ENCODE data around the gene DOCK8. TPM values are rescaled to one million over a fixed set of nuclear protein-coding genes. Genes with fewer than 3 reads are reported as not detected.
"Not testable (repeated sequence)": the region's sequence is repeated elsewhere in the genome, so short reads cannot be mapped to it uniquely, and the experiment has no call there.

DOCK8 gene
- total RNA-seq: 2.6 and 3.8 TPM in 2 replicates

DNA sequence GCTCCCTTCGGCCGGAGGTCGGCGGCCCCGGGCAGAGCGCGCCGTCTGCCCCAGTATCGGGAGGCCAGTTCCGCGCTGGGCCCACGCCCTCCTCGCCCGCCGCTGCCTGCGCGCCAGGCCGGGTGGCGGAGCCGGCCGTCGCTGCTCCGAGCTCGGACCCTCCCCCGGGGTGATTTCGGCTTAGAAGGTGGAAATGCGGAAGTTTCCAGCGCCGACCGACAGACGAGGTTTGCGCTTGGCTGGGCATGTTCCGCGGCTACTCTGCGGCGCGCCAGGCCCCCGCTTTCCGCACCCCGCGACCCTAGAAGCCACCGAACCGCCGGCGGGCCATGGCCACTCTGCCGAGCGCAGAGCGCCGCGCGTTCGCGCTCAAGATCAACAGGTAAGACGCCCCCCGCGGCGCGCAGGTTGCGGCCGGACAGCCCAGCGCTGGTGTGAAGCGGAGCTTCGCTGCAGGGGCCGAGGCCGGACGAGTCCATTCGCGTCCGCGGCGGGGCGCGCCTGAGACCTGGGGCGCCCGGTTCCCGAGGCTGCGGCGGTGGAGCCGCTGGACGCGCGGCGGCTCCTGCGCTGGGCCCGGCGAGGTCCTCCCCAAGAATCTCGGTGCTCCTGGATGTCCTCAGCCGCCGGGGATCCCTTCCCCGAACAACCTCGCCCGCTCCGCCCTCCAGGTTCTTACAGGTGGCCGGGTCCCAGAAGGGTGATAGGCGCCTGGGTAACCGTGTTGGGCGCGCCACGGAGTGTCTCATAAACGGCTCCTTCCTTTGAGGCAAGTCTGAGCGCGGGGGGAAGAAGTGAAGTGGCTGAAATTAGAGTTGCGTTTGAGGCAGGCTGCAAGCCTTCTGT is at the start of gene DOCK8:
Gene DOCK8 (plus strand): TSS at position 218 of the 846 bp plus-strand sequence. CDS start 112 bp downstream, at position 330.
- DNase-seq (ENCODE audit: low read depth): peak; percentile 2
- TF ChIP-seq, protein P1, sequence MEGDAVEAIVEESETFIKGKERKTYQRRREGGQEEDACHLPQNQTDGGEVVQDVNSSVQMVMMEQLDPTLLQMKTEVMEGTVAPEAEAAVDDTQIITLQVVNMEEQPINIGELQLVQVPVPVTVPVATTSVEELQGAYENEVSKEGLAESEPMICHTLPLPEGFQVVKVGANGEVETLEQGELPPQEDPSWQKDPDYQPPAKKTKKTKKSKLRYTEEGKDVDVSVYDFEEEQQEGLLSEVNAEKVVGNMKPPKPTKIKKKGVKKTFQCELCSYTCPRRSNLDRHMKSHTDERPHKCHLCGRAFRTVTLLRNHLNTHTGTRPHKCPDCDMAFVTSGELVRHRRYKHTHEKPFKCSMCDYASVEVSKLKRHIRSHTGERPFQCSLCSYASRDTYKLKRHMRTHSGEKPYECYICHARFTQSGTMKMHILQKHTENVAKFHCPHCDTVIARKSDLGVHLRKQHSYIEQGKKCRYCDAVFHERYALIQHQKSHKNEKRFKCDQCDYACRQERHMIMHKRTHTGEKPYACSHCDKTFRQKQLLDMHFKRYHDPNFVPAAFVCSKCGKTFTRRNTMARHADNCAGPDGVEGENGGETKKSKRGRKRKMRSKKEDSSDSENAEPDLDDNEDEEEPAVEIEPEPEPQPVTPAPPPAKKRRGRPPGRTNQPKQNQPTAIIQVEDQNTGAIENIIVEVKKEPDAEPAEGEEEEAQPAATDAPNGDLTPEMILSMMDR (IDR thresholded peaks at IDR 0.05; ENCODE audit: insufficient read depth, low read length, poor library complexity, severe bottlenecking): peak; percentile 11
- Histone ChIP-seq H3K36me3 (ENCODE audit: control insufficient read depth, insufficient read depth, low read length) (no peaks in the 10 kb centered on the region), H3K4me3 (ENCODE audit: low read depth, low read length) (peak within 1 kb of the TSS; percentile 55), H3K27me3 (ENCODE audit: control insufficient read depth, insufficient read depth, low read length) (peaks cover 9% of the 10 kb centered on the region)

DNA sequence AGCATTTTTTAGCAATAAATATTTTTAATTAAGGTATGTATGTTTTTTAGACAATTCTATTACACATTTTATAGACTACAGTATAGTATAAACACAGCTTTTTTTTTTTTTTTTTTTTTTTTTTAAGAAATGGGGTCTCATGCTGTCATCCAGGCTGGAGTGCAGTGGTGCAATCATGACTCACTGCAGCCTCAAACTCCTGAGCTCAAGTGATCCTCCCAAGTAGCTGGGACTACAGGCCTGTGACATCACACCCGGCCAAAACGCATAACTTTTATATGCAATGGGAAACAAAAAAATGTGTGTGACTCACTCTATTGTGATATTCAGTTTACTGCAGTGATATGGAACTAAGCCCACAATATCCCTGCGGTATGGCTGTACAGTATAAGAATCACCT is 44.9 kb upstream of the DOCK8 start:
- DNase-seq (ENCODE audit: low read depth); H3K4me3 ChIP-seq (ENCODE audit: low read depth, low read length); H3K27me3 ChIP-seq (ENCODE audit: control insufficient read depth, insufficient read depth, low read length); H3K36me3 ChIP-seq (ENCODE audit: control insufficient read depth, insufficient read depth, low read length): not testable (repeated sequence)

DNA sequence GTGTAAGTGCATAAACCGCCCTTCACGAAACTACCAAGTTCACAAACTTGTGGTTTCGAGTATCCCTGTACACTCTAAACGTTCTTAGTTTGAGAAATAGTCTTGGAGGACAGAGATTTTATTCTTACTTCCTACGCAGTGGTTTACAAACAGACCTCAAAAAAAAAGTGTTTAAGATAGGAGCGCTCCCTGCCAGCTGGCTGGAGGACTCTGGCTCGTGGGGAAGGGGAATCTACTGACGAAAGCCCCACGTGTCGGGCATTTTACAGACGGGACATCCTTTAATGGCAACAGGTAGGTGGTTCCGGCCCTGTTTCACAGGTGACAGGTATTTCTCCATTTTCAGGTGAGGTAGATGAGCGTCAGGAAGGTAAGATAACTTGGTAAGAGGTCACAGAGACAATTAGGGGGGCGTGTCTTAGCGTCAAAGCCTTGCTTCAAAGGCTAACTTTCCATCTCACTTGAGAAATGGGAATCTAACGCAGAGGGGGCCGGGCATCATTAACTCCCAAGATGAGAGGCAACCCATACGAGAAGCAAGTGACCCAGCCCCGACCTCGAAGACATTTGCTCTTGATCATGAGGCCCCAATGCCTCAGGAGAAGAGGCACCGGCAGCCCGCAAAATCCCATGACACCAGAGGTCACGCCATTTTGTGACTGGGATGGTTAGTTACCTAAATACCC is 36.4 kb upstream of the DOCK8 start:
- H3K36me3 ChIP-seq (ENCODE audit: control insufficient read depth, insufficient read depth, low read length); DNase-seq (ENCODE audit: low read depth); H3K27me3 ChIP-seq (ENCODE audit: control insufficient read depth, insufficient read depth, low read length): not testable (repeated sequence)
- H3K4me3 ChIP-seq (ENCODE audit: low read depth, low read length): peak overlapping the region; percentile 35

DNA sequence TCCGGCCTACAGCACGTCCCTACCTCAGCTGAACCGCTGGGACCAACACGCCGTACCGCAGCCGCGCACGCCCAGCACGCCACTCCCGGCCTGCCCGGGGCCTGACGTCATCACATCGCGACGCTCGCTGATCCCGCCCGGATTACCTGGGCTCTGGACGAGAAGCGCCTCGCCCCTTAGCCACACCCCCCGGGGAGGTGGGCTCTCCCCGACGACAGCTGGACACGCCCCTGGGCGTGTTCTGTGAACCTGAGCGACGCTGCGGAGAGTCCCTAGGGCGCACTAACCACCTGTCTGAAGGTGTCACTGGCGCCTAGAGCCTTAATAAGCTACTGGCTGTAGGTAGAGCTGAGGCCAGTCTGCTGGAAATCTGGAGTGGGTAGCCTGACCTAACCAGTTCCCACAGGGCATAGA is 35.7 kb upstream of the DOCK8 start, which contains the start of gene ZNG1A:
Gene ZNG1A (minus strand): TSS at position 87 of the 414 bp plus-strand sequence. CDS start 87 bp downstream, outside the sequence.
- peak; percentile 12 for DNase-seq (ENCODE audit: low read depth)
- H3K36me3 ChIP-seq (ENCODE audit: control insufficient read depth, insufficient read depth, low read length); H3K27me3 ChIP-seq (ENCODE audit: control insufficient read depth, insufficient read depth, low read length): not testable (repeated sequence)
- H3K4me3 ChIP-seq (ENCODE audit: low read depth, low read length): peak within 1 kb of the TSS; percentile 44

DNA sequence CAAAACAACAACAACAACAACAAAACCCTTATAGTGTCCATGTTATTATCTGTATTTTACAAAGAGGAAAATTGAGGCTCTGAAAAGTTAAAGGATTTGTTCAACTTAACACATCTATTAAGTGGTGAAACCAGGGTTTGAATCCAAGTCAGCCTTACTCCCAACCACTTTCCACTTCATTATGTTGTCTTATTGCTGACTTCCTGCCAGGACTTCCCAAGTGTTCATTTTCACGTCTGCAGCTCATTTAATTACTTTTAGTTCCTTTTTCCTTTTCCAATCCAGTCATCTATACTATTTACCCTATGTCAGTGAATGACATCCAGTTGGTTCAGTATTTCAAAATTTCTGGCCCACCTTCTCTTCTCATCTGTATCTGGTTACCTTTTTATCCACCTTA is 15.1 kb upstream of the DOCK8 start:
- not testable (repeated sequence) for H3K4me3 ChIP-seq (ENCODE audit: low read depth, low read length); H3K36me3 ChIP-seq (ENCODE audit: control insufficient read depth, insufficient read depth, low read length); H3K27me3 ChIP-seq (ENCODE audit: control insufficient read depth, insufficient read depth, low read length); DNase-seq (ENCODE audit: low read depth)

DNA sequence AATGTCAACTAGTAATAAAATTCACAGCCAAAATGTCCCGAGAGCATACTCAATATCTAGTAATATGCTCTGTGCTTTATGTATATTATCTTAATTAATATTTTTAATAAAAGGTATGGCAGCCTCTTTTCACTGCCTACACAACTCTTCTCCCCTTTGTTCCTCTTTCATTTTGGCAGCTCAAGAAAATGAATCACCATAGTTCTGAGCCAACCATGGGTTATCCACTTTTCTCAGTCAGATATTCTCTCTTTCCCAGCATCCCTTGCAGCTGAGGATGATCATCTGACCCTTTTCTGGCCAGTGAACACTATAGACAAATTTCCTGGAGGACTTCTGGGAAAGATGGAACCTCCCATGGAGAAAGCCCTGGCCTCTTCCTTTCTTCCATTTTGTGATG is 8.2 kb upstream of the DOCK8 start:
- Histone ChIP-seq H3K36me3 (ENCODE audit: control insufficient read depth, insufficient read depth, low read length) (no peaks in the 10 kb centered on the region), H3K4me3 (ENCODE audit: low read depth, low read length) (no peak overlapping the region), H3K27me3 (ENCODE audit: control insufficient read depth, insufficient read depth, low read length) (no peaks in the 10 kb centered on the region)
- TF ChIP-seq, protein P1 (IDR thresholded peaks at IDR 0.05; ENCODE audit: insufficient read depth, low read length, poor library complexity, severe bottlenecking): no peak
- no peak for DNase-seq (ENCODE audit: low read depth)

DNA sequence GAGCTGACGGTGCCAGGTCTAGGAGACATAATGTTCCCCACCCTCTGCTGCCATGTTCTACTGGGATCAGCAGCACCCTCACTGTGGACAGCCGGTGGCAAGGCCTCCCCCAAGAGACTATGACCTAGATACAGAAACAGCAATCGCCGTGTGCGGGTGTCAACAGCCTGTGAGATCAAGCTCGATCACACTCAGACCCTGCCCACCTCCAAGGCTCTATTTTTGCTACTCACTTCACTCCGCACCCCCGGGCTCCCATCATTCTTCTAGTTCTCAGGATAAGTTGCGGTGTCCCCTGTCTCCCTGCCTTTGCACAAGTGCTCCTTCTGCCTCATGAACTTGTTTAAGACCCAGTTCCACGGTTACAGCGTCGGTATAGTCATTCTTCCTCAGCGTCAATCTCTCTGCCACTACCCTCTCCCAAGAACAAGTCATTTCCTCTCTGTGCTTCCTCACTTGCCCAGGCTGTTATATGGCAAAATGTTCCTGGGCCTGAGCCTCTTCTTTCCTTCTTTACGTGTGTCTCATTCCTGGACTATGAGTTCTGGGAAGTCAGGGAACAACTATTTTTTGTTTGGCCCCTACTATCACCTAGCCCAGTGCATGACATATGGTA is 5.4 kb upstream of the DOCK8 start:
- H3K36me3 ChIP-seq (ENCODE audit: control insufficient read depth, insufficient read depth, low read length): no peaks in the 10 kb centered on the region
- TF ChIP-seq, protein P1 (IDR thresholded peaks at IDR 0.05; ENCODE audit: insufficient read depth, low read length, poor library complexity, severe bottlenecking): no peak
- no peak overlapping the region for H3K4me3 ChIP-seq (ENCODE audit: low read depth, low read length)
- no peaks in the 10 kb centered on the region for H3K27me3 ChIP-seq (ENCODE audit: control insufficient read depth, insufficient read depth, low read length)
- DNase-seq (ENCODE audit: low read depth): no peak
